Measurements from ENCODE around the gene PGD. TPM values are rescaled to one million over a fixed set of nuclear protein-coding genes. Genes with fewer than 3 reads are reported as not detected.
"Not testable (repeated sequence)": the region's sequence is repeated elsewhere in the genome, so short reads cannot be mapped to it uniquely, and the experiment has no call there.

PGD gene
- total RNA-seq, 1 experiment from 2014 or later = 350 TPM

GRCh38 chr1:10419351-10419750, 20.5 kb downstream of the PGD start:
- no peaks in the 10 kb centered on the region for H3K9me3 ChIP-seq (replicated peaks)
- no peaks in the 10 kb centered on the region for H3K4me1 ChIP-seq
- H3K4me3 ChIP-seq = no peak overlapping the region
- H3K27me3 ChIP-seq = no peaks in the 10 kb centered on the region
- H3K27ac ChIP-seq = no peak overlapping the region
- no peak for DNase-seq
- peaks cover 72% of the 10 kb centered on the region for H3K36me3 ChIP-seq

DNA sequence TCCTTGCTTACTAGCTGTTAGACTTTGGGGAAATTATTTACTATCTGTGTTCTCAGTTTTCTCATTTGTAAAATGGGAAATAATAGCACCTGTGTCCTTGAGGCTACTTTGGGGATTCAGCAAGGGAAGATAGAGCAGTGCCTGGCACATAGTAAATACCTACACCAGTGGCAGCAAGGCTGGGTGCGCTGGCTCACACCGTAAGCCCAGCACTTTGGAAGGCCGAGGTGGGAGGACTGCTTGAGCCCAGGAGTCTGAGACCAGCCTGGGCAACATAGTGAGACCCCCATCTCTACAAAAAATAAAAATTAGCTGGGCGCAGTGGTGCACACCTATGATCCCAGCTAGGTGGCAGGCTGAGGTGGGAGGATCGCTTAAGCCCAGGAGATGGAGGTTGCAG, 22.8 kb downstream of the PGD start:
- Histone ChIP-seq H3K4me3 (no peak overlapping the region), H3K27ac (no peak overlapping the region), H3K36me3 (peaks cover 49% of the 10 kb centered on the region), H3K27me3 (no peaks in the 10 kb centered on the region), H3K9me3 (replicated peaks) (no peaks in the 10 kb centered on the region), H3K4me1 (peaks cover 4% of the 10 kb centered on the region; the same call in 1 of the 2 replicates)
- DNase-seq = no peak

GRCh38 chr1:10424034-10424433, 25.2 kb downstream of the PGD start:
- DNase-seq = no peak
- Histone ChIP-seq H3K27ac (no peak overlapping the region), H3K4me1 (peaks cover 4% of the 10 kb centered on the region; the same call in 1 of the 2 replicates)

GRCh38 chr1:10424651-10425050, 25.8 kb downstream of the PGD start:
- H3K27ac ChIP-seq = no peak overlapping the region

More at GRCh38 chr1:10424034-10424433, 25.2 kb downstream of the PGD start:
- no peak overlapping the region for H3K4me3 ChIP-seq
- no peaks in the 10 kb centered on the region for H3K27me3 ChIP-seq
- H3K9me3 ChIP-seq (replicated peaks) = no peaks in the 10 kb centered on the region
- H3K36me3 ChIP-seq = peaks cover 25% of the 10 kb centered on the region

GRCh38 chr1:10425826-10426534, 27.1 kb downstream of the PGD start:
- peak overlapping the region; percentile 37; the same call in 1 of the 2 replicates for H3K27ac ChIP-seq

More at GRCh38 chr1:10424651-10425050, 25.8 kb downstream of the PGD start:
- Histone ChIP-seq H3K27me3 (no peaks in the 10 kb centered on the region), H3K4me1 (peaks cover 4% of the 10 kb centered on the region; the same call in 1 of the 2 replicates), H3K4me3 (no peak overlapping the region), H3K9me3 (replicated peaks) (no peaks in the 10 kb centered on the region), H3K36me3 (peaks cover 19% of the 10 kb centered on the region)
- no peak for DNase-seq

GRCh38 chr1:10426535-10426848, 27.6 kb downstream of the PGD start:
- not testable (repeated sequence) for H3K27me3 ChIP-seq; H3K36me3 ChIP-seq; H3K9me3 ChIP-seq (replicated peaks); H3K27ac ChIP-seq; H3K4me1 ChIP-seq; H3K4me3 ChIP-seq; DNase-seq

More at GRCh38 chr1:10425826-10426534, 27.1 kb downstream of the PGD start:
- not testable (repeated sequence) for H3K4me3 ChIP-seq; H3K36me3 ChIP-seq; H3K4me1 ChIP-seq; DNase-seq; H3K27me3 ChIP-seq; H3K9me3 ChIP-seq (replicated peaks)

GRCh38 chr1:10428984-10429383, 30.1 kb downstream of the PGD start:
- H3K4me1 ChIP-seq = peaks cover 15% of the 10 kb centered on the region
- H3K27ac ChIP-seq = no peak overlapping the region
- H3K27me3 ChIP-seq = no peaks in the 10 kb centered on the region
- no peak for DNase-seq
- no peak overlapping the region for H3K4me3 ChIP-seq
- H3K9me3 ChIP-seq (replicated peaks) = no peaks in the 10 kb centered on the region
- H3K36me3 ChIP-seq = no peaks in the 10 kb centered on the region

GRCh38 chr1:10429868-10430215, 31.0 kb downstream of the PGD start:
- H3K36me3 ChIP-seq = no peaks in the 10 kb centered on the region
- no peaks in the 10 kb centered on the region for H3K27me3 ChIP-seq
- peaks cover 15% of the 10 kb centered on the region for H3K4me1 ChIP-seq
- no peaks in the 10 kb centered on the region for H3K9me3 ChIP-seq (replicated peaks)
- no peak overlapping the region for H3K27ac ChIP-seq
- no peak for DNase-seq
- H3K4me3 ChIP-seq = peak overlapping the region; percentile 77

- Histone ChIP-seq H3K4me1 (peaks cover 14% of the 10 kb centered on the region), H3K27ac (peak within 1 kb of the TSS; percentile 80), H3K4me3 (peak within 1 kb of the TSS; percentile 77), H3K36me3 (no peaks in the 10 kb centered on the region), H3K27me3 (no peaks in the 10 kb centered on the region), H3K9me3 (replicated peaks) (no peaks in the 10 kb centered on the region)
- peak; percentile 86 to 91 for DNase-seq
These were observed 31.6 kb downstream of the PGD start, which contains the start of gene CENPS for GRCh38 chr1:10430216-10431069. Gene CENPS, plus strand, starts transcription at chr1:10430433. Its CDS starts 85 bp downstream, at chr1:10430518.

- Histone ChIP-seq H3K4me3 (peak overlapping the region; percentile 77), H3K9me3 (replicated peaks) (no peaks in the 10 kb centered on the region), H3K36me3 (no peaks in the 10 kb centered on the region), H3K27me3 (no peaks in the 10 kb centered on the region), H3K27ac (peak overlapping the region; percentile 80), H3K4me1 (peaks cover 11% of the 10 kb centered on the region; the same call in 1 of the 2 replicates)
- DNase-seq = no peak
These were observed 32.3 kb downstream of the PGD start for GRCh38 chr1:10431070-10431730.

DNA sequence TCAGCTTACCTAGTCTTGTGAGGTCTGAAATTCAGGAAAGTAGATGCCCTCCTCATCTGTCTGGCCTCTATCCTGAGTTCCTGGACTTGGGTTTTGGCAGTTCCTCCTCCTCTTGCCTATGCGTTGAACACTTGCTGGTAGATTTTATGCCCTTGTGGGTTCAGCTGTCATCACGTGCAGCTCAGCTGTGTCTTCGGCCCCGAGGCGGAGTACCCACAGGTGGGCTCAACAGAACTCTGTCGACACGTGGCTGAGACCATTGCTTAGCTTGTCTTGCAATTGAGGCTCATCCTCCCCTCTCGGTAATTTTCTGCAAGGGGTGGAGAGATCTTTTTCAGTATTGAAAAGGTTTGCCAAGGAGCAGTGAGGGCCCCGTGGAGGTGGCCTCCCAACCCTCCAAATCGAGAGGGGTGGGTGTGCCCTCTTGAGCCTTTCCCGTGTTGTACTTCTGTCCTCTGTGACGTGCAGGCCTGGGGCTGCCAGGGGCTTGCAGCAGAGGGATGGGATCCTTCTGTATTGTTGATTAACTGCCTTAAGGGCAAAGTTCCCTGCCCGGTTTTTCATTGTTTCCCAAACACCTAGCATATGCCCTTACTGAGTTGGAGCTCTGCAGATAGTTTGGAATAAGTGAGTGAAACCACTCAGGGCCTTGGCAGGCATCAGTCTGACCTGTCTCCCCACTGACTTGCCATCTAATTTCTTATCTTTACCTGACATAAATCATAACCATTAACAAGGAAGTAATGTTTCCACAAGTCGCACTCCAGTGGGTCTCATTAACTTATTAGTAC, 34.2 kb downstream of the PGD start:
- Histone ChIP-seq H3K4me1 (peaks cover 11% of the 10 kb centered on the region; the same call in 1 of the 2 replicates), H3K27ac (no peak overlapping the region), H3K27me3 (no peaks in the 10 kb centered on the region), H3K9me3 (replicated peaks) (no peaks in the 10 kb centered on the region), H3K4me3 (no peak overlapping the region), H3K36me3 (no peaks in the 10 kb centered on the region)
- DNase-seq = peak; percentile 55 to 67

GRCh38 chr1:10433790-10434189, 34.9 kb downstream of the PGD start:
- no peaks in the 10 kb centered on the region for H3K27me3 ChIP-seq
- H3K9me3 ChIP-seq (replicated peaks) = no peaks in the 10 kb centered on the region
- H3K36me3 ChIP-seq = no peaks in the 10 kb centered on the region
- no peak overlapping the region for H3K27ac ChIP-seq
- DNase-seq = no peak
- no peak overlapping the region for H3K4me3 ChIP-seq
- peaks cover 11% of the 10 kb centered on the region; the same call in 1 of the 2 replicates for H3K4me1 ChIP-seq

- Histone ChIP-seq H3K27me3 (no peaks in the 10 kb centered on the region), H3K27ac (no peak overlapping the region), H3K4me1 (peaks cover 11% of the 10 kb centered on the region; the same call in 1 of the 2 replicates), H3K36me3 (no peaks in the 10 kb centered on the region), H3K9me3 (replicated peaks) (no peaks in the 10 kb centered on the region), H3K4me3 (no peak overlapping the region)
- no peak for DNase-seq
These were observed 35.7 kb downstream of the PGD start for GRCh38 chr1:10434590-10434989.

- no peaks in the 10 kb centered on the region for H3K9me3 ChIP-seq (replicated peaks)
- H3K36me3 ChIP-seq = no peaks in the 10 kb centered on the region
- H3K4me1 ChIP-seq = peaks cover 11% of the 10 kb centered on the region; the same call in 1 of the 2 replicates
- no peaks in the 10 kb centered on the region for H3K27me3 ChIP-seq
- no peak overlapping the region for H3K27ac ChIP-seq
- H3K4me3 ChIP-seq = no peak overlapping the region
- DNase-seq = no peak
These were observed 38.2 kb downstream of the PGD start for GRCh38 chr1:10437052-10437451.
